GM23338 (cell line): ENCODE measurements around the gene ZSCAN2. TPM values are rescaled to one million over a fixed set of nuclear protein-coding genes. Genes with fewer than 3 reads are reported as not detected.

ENCODE experiments used
- ATAC-seq: fragments of 200-7000 bp; cut with Tn5 transposase; 3 replicates; pipeline ENCODE4 v1.9.1; 2020
- DNase-seq: peaks from one replicate; pipeline ENCODE4 v3.0.0-alpha.2; 2015; ENCODE audit warnings: low spot score
- H2AFZ ChIP-seq: fragments of 200-600 bp; sonication (generic); 2 replicates; pipeline ENCODE4 v1.8.0; 2016; ENCODE audit warnings: antibody characterized with exemption, mild to moderate bottlenecking, moderate library complexity
- H3F3A ChIP-seq: fragments of 200-600 bp; sonication (generic); replicated peaks from 2 replicates; pipeline ENCODE4 v1.8.0; 2017; ENCODE audit warnings: antibody characterized with exemption, mixed run types, low read depth
- H3K27ac ChIP-seq: fragments of 200-600 bp; sonication (generic); 2 replicates; pipeline ENCODE4 v1.6.1; 2016; ENCODE audit warnings: low read depth
- H3K27me3 ChIP-seq: fragments of 200-600 bp; sonication (generic); 2 replicates; pipeline ENCODE4 v1.8.0; 2016; ENCODE audit warnings: mild to moderate bottlenecking, mixed run types, moderate library complexity; ENCODE audit not compliant: insufficient read depth
- H3K36me3 ChIP-seq: fragments of 200-600 bp; sonication (generic); 2 replicates; pipeline ENCODE4 v1.8.0; 2016; ENCODE audit warnings: mild to moderate bottlenecking; ENCODE audit not compliant: insufficient read depth
- H3K4me1 ChIP-seq: fragments of 200-600 bp; sonication (generic); 2 replicates; pipeline ENCODE4 v1.8.0; 2016; ENCODE audit warnings: mild to moderate bottlenecking, moderate library complexity; ENCODE audit not compliant: insufficient read depth
- H3K4me2 ChIP-seq: fragments of 200-600 bp; sonication (generic); 2 replicates; pipeline ENCODE4 v1.7.1; 2017; ENCODE audit warnings: mixed run types
- H3K4me3 ChIP-seq: fragments of 200-600 bp; sonication (generic); 2 replicates; pipeline ENCODE4 v1.6.1; 2016; ENCODE audit warnings: mixed run types
- H3K79me2 ChIP-seq: fragments of 200-600 bp; sonication (generic); replicated peaks from 2 replicates; pipeline ENCODE4 v1.8.0; 2017; ENCODE audit warnings: mild to moderate bottlenecking; ENCODE audit not compliant: insufficient read depth
- H3K9me2 ChIP-seq: fragments of 200-600 bp; sonication (generic); 2 replicates; pipeline ENCODE4 v1.8.0; 2017; ENCODE audit not compliant: insufficient read depth
- H4K20me1 ChIP-seq: fragments of 200-600 bp; sonication (generic); replicated peaks from 2 replicates; pipeline ENCODE4 v1.8.0; 2017; ENCODE audit warnings: mild to moderate bottlenecking; ENCODE audit not compliant: insufficient read depth
- H3K27ac Mint-ChIP-seq: 2 replicates; pipeline ENCODE4 v1.8.0; 2020; ENCODE audit warnings: inconsistent platforms, mild to moderate bottlenecking, moderate library complexity, mixed read lengths
- H3K27me3 Mint-ChIP-seq: 3 replicates; pipeline ENCODE4 v1.8.0; 2022; ENCODE audit warnings: low read depth, mild to moderate bottlenecking, moderate library complexity, mixed read lengths, inconsistent platforms; ENCODE audit not compliant: insufficient read depth, poor library complexity
- H3K36me3 Mint-ChIP-seq: 3 replicates; pipeline ENCODE4 v1.8.0; 2021; ENCODE audit warnings: low read depth, mild to moderate bottlenecking, inconsistent platforms, moderate library complexity, mixed read lengths
- H3K4me1 Mint-ChIP-seq: 3 replicates; pipeline ENCODE4 v1.8.0; 2020; ENCODE audit warnings: mild to moderate bottlenecking, inconsistent platforms, mixed read lengths
- H3K4me3 Mint-ChIP-seq: 3 replicates; pipeline ENCODE4 v1.8.0; 2021; ENCODE audit warnings: moderate library complexity, mild to moderate bottlenecking, inconsistent platforms, mixed read lengths
- H3K9me3 Mint-ChIP-seq: 3 replicates; pipeline ENCODE4 v1.8.0; 2020; ENCODE audit warnings: moderate library complexity, mild to moderate bottlenecking, inconsistent platforms, mixed read lengths
- CREB1 ChIP-seq: fragments of 250-450 bp; sonication (Bioruptor Pico); IDR thresholded peaks from 2 replicates; pipeline ENCODE4 v1.5.0; 2020; ENCODE audit warnings: low read depth, mild to moderate bottlenecking, moderate library complexity
- EZH2 ChIP-seq: fragments of 200-600 bp; sonication (generic); IDR thresholded peaks from one replicate; pipeline ENCODE4 v1.8.0; 2017; ENCODE audit warnings: antibody characterized with exemption, mild to moderate bottlenecking, low read depth; ENCODE audit not compliant: unreplicated experiment
- EZH2phosphoT487 ChIP-seq: fragments of 200-600 bp; sonication (generic); IDR thresholded peaks from one replicate; pipeline ENCODE4 v1.8.1; 2018; ENCODE audit warnings: antibody characterized with exemption; ENCODE audit not compliant: unreplicated experiment
- JUNB ChIP-seq: IDR thresholded peaks from one replicate; pipeline ENCODE4 v1.6.1; 2016; ENCODE audit warnings: antibody characterized with exemption; ENCODE audit not compliant: unreplicated experiment
- NANOG ChIP-seq: IDR thresholded peaks from 2 replicates; pipeline ENCODE4 v1.6.1; 2016; ENCODE audit warnings: antibody characterized with exemption, borderline replicate concordance
- POLR2AphosphoS5 ChIP-seq: IDR thresholded peaks from 2 replicates; pipeline ENCODE4 v1.6.1; 2016; ENCODE audit warnings: antibody characterized with exemption, low read depth
- STAT1 ChIP-seq: IDR thresholded peaks from one replicate; pipeline ENCODE4 v1.6.1; 2016; ENCODE audit warnings: antibody characterized with exemption; ENCODE audit not compliant: unreplicated experiment
- ZNF114 ChIP-seq: fragments of 250-450 bp; sonication (Bioruptor Pico); IDR thresholded peaks from 2 replicates; pipeline ENCODE4 v1.5.0; 2020; ENCODE audit warnings: mild to moderate bottlenecking, moderate library complexity
- ZNF331 ChIP-seq: fragments of 250-450 bp; sonication (Bioruptor Pico); IDR thresholded peaks from 2 replicates; pipeline ENCODE4 v1.5.0; 2020; ENCODE audit warnings: low read depth, mild to moderate bottlenecking, moderate library complexity
- polyA plus RNA-seq: library from polyadenylated mRNA; unstranded; fragments of >200 nt; fragmentation: Nextera tagmentation; extraction: Ambion mirVana; gene quantifications from 2 replicates; pipeline ENCODE4 v1.2.1, GENCODE V29; 2016
- total RNA-seq: library from RNA; depleted of rRNA; stranded (reverse); fragments of >200 nt; shearing (Covaris generic); gene quantifications from 2 replicates; pipeline ENCODE4 v1.2.3, GENCODE V29; 2014
- TF ChIP-seq, protein P1 (sequence below): fragments of 250-450 bp; sonication (Bioruptor Pico); IDR thresholded peaks from 2 replicates; pipeline ENCODE4 v1.5.0; 2020; ENCODE audit warnings: mild to moderate bottlenecking, moderate library complexity
- TF ChIP-seq, protein P2 (sequence below): IDR thresholded peaks from 2 replicates; pipeline ENCODE4 v1.6.1; 2016; ENCODE audit warnings: antibody characterized with exemption
- TF ChIP-seq, protein P3 (sequence below): IDR thresholded peaks from one replicate; pipeline ENCODE4 v1.6.1; 2018; ENCODE audit warnings: antibody characterized with exemption; ENCODE audit not compliant: unreplicated experiment
- TF ChIP-seq, protein P4 (sequence below), 2 experiments: fragments of 200-600 bp in 1 of 2; sonication (generic) in 1 of 2; conservative IDR thresholded peaks; 2 replicates each; pipeline versions ENCODE4 v1.5.1 to v1.6.1; 2016 to 2017; ENCODE audit warnings: antibody characterized with exemption in 2 of 2, low read depth in 2 of 2, mild to moderate bottlenecking in 2 of 2, moderate library complexity in 1 of 2

Gene ZSCAN2
- total and polyA plus RNA-seq, 2 experiments from 2014 or later, result 45.8 to 63.9 TPM

GRCh38 chr15:84616235-84616634 lies 15.4 kb downstream of the ZSCAN2 start:
- no peak; the same call in 2 of the 3 replicates for ATAC-seq
- Mint-ChIP-seq H3K36me3 (peaks cover 86% of the 10 kb centered on the region), H3K27ac (no peak overlapping the region), H3K27me3 (peaks cover 6% of the 10 kb centered on the region), H3K4me3 (no peak overlapping the region; the same call in 2 of the 3 replicates), H3K4me1 (peaks cover 31% of the 10 kb centered on the region), H3K9me3 (peaks cover 39% of the 10 kb centered on the region)
- H3K4me2 ChIP-seq, result no peak overlapping the region
- peaks cover 40% of the 10 kb centered on the region for H3K36me3 ChIP-seq
- peaks cover 100% of the 10 kb centered on the region for H3K79me2 ChIP-seq
- TF ChIP-seq ZNF114 (no peak), POLR2AphosphoS5 (no peak), EZH2phosphoT487 (no peak), ZNF331 (no peak), JUNB (no peak), EZH2 (no peak), NANOG (no peak), CREB1 (CRISPR knock-in tag) (no peak), STAT1 (no peak)
- TF ChIP-seq, protein P1, sequence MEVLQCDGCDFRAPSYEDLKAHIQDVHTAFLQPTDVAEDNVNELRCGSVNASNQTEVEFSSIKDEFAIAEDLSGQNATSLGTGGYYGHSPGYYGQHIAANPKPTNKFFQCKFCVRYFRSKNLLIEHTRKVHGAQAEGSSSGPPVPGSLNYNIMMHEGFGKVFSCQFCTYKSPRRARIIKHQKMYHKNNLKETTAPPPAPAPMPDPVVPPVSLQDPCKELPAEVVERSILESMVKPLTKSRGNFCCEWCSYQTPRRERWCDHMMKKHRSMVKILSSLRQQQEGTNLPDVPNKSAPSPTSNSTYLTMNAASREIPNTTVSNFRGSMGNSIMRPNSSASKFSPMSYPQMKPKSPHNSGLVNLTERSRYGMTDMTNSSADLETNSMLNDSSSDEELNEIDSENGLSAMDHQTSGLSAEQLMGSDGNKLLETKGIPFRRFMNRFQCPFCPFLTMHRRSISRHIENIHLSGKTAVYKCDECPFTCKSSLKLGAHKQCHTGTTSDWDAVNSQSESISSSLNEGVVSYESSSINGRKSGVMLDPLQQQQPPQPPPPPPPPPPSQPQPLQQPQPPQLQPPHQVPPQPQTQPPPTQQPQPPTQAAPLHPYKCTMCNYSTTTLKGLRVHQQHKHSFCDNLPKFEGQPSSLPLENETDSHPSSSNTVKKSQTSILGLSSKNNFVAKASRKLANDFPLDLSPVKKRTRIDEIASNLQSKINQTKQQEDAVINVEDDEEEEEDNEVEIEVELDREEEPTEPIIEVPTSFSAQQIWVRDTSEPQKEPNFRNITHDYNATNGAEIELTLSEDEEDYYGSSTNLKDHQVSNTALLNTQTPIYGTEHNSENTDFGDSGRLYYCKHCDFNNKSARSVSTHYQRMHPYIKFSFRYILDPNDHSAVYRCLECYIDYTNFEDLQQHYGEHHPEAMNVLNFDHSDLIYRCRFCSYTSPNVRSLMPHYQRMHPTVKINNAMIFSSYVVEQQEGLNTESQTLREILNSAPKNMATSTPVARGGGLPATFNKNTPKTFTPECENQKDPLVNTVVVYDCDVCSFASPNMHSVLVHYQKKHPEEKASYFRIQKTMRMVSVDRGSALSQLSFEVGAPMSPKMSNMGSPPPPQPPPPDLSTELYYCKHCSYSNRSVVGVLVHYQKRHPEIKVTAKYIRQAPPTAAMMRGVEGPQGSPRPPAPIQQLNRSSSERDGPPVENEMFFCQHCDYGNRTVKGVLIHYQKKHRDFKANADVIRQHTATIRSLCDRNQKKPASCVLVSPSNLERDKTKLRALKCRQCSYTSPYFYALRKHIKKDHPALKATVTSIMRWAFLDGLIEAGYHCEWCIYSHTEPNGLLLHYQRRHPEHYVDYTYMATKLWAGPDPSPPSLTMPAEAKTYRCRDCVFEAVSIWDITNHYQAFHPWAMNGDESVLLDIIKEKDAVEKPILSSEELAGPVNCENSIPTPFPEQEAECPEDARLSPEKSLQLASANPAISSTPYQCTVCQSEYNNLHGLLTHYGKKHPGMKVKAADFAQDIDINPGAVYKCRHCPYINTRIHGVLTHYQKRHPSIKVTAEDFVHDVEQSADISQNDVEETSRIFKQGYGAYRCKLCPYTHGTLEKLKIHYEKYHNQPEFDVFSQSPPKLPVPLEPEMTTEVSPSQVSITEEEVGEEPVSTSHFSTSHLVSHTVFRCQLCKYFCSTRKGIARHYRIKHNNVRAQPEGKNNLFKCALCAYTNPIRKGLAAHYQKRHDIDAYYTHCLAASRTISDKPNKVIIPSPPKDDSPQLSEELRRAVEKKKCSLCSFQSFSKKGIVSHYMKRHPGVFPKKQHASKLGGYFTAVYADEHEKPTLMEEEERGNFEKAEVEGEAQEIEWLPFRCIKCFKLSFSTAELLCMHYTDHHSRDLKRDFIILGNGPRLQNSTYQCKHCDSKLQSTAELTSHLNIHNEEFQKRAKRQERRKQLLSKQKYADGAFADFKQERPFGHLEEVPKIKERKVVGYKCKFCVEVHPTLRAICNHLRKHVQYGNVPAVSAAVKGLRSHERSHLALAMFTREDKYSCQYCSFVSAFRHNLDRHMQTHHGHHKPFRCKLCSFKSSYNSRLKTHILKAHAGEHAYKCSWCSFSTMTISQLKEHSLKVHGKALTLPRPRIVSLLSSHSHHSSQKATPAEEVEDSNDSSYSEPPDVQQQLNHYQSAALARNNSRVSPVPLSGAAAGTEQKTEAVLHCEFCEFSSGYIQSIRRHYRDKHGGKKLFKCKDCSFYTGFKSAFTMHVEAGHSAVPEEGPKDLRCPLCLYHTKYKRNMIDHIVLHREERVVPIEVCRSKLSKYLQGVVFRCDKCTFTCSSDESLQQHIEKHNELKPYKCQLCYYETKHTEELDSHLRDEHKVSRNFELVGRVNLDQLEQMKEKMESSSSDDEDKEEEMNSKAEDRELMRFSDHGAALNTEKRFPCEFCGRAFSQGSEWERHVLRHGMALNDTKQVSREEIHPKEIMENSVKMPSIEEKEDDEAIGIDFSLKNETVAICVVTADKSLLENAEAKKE (CRISPR knock-in tag), result no peak
- TF ChIP-seq, protein P2, sequence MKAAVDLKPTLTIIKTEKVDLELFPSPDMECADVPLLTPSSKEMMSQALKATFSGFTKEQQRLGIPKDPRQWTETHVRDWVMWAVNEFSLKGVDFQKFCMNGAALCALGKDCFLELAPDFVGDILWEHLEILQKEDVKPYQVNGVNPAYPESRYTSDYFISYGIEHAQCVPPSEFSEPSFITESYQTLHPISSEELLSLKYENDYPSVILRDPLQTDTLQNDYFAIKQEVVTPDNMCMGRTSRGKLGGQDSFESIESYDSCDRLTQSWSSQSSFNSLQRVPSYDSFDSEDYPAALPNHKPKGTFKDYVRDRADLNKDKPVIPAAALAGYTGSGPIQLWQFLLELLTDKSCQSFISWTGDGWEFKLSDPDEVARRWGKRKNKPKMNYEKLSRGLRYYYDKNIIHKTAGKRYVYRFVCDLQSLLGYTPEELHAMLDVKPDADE, result no peak
- TF ChIP-seq, protein P3, sequence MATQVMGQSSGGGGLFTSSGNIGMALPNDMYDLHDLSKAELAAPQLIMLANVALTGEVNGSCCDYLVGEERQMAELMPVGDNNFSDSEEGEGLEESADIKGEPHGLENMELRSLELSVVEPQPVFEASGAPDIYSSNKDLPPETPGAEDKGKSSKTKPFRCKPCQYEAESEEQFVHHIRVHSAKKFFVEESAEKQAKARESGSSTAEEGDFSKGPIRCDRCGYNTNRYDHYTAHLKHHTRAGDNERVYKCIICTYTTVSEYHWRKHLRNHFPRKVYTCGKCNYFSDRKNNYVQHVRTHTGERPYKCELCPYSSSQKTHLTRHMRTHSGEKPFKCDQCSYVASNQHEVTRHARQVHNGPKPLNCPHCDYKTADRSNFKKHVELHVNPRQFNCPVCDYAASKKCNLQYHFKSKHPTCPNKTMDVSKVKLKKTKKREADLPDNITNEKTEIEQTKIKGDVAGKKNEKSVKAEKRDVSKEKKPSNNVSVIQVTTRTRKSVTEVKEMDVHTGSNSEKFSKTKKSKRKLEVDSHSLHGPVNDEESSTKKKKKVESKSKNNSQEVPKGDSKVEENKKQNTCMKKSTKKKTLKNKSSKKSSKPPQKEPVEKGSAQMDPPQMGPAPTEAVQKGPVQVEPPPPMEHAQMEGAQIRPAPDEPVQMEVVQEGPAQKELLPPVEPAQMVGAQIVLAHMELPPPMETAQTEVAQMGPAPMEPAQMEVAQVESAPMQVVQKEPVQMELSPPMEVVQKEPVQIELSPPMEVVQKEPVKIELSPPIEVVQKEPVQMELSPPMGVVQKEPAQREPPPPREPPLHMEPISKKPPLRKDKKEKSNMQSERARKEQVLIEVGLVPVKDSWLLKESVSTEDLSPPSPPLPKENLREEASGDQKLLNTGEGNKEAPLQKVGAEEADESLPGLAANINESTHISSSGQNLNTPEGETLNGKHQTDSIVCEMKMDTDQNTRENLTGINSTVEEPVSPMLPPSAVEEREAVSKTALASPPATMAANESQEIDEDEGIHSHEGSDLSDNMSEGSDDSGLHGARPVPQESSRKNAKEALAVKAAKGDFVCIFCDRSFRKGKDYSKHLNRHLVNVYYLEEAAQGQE, result no peak
- TF ChIP-seq, protein P4, sequence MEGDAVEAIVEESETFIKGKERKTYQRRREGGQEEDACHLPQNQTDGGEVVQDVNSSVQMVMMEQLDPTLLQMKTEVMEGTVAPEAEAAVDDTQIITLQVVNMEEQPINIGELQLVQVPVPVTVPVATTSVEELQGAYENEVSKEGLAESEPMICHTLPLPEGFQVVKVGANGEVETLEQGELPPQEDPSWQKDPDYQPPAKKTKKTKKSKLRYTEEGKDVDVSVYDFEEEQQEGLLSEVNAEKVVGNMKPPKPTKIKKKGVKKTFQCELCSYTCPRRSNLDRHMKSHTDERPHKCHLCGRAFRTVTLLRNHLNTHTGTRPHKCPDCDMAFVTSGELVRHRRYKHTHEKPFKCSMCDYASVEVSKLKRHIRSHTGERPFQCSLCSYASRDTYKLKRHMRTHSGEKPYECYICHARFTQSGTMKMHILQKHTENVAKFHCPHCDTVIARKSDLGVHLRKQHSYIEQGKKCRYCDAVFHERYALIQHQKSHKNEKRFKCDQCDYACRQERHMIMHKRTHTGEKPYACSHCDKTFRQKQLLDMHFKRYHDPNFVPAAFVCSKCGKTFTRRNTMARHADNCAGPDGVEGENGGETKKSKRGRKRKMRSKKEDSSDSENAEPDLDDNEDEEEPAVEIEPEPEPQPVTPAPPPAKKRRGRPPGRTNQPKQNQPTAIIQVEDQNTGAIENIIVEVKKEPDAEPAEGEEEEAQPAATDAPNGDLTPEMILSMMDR (conservative IDR thresholded peaks at IDR 0.05; ENCODE audit: low read depth in 2 of 2), result no peak
- DNase-seq, result no peak
- H3K27ac ChIP-seq, result peak overlapping the region; percentile 42; the same call in 1 of the 2 replicates
- H3K27me3 ChIP-seq, result no peaks in the 10 kb centered on the region
- no peak overlapping the region for H3K4me3 ChIP-seq
- H3F3A ChIP-seq, result 0 out of 2 replicates have a peak, but pooled peaks cover 5% of the 10 kb centered on the region
- peaks cover 28% of the 10 kb centered on the region; the same call in 1 of the 2 replicates for H3K4me1 ChIP-seq
- no peak overlapping the region for H2AFZ ChIP-seq
- H3K9me2 ChIP-seq, result no peaks in the 10 kb centered on the region
- H4K20me1 ChIP-seq, result peaks cover 67% of the 10 kb centered on the region
